ENCODE measurements around the gene MME.
"Not testable (repeated sequence)": the region's sequence is repeated elsewhere in the genome, so short reads cannot be mapped to it uniquely, and the experiment has no call there.

Gene MME

GRCh38 chr3:155194973-155195957 lies 115.1 kb downstream of the MME start:
- DNase-seq = no peak

- no peak for DNase-seq
Measured at GRCh38 chr3:155196131-155197021, 116.3 kb downstream of the MME start.

GRCh38 chr3:155197786-155198185 lies 117.7 kb downstream of the MME start:
- DNase-seq = no peak

GRCh38 chr3:155202626-155203025 lies 122.5 kb downstream of the MME start:
- DNase-seq = no peak

GRCh38 chr3:155204851-155205250 lies 124.7 kb downstream of the MME start:
- DNase-seq = no peak

GRCh38 chr3:155208183-155208800 lies 128.2 kb downstream of the MME start:
- no peak for DNase-seq

- no peak for DNase-seq
Measured at GRCh38 chr3:155210736-155211135, 130.6 kb downstream of the MME start.

- DNase-seq = no peak
Measured at GRCh38 chr3:155211266-155211665, 131.1 kb downstream of the MME start.

- DNase-seq = no peak
Measured at GRCh38 chr3:155211940-155212339, 131.8 kb downstream of the MME start.

GRCh38 chr3:155216007-155216406 lies 135.9 kb downstream of the MME start:
- DNase-seq = not testable (repeated sequence)

- no peak for DNase-seq
Measured at GRCh38 chr3:155217591-155217990, 137.5 kb downstream of the MME start.

GRCh38 chr3:155218462-155218861 lies 138.3 kb downstream of the MME start:
- DNase-seq = no peak

- no peak for DNase-seq
Measured at GRCh38 chr3:155219106-155219505, 139.0 kb downstream of the MME start.

- DNase-seq = no peak
Measured at GRCh38 chr3:155225417-155225816, 145.3 kb downstream of the MME start.

GRCh38 chr3:155227141-155227540 lies 147.0 kb downstream of the MME start:
- no peak for DNase-seq

GRCh38 chr3:155228676-155229075 lies 148.6 kb downstream of the MME start:
- DNase-seq = no peak

GRCh38 chr3:155229086-155229485 lies 149.0 kb downstream of the MME start:
- DNase-seq = no peak

- DNase-seq = no peak
Measured at GRCh38 chr3:155230382-155230781, 150.3 kb downstream of the MME start.

GRCh38 chr3:155231792-155232191 lies 151.7 kb downstream of the MME start:
- no peak for DNase-seq

GRCh38 chr3:155232605-155233004 lies 152.5 kb downstream of the MME start:
- DNase-seq = no peak

- no peak for DNase-seq
Measured at GRCh38 chr3:155233213-155233612, 153.1 kb downstream of the MME start.
